ENCODE measurements around the gene ANKRD10.

ANKRD10 gene

GRCh38 chr13:110925023-110925612 is 10.2 kb upstream of the ANKRD10 start:
- H2AFZ ChIP-seq (ENCODE audit: low read depth, low read length, severe bottlenecking), result no peak overlapping the region
- no peaks in the 10 kb centered on the region for H4K20me1 ChIP-seq (ENCODE audit: low read depth, low read length)
- no peak overlapping the region for H3K4me2 ChIP-seq (ENCODE audit: low read depth, low read length, poor library complexity, severe bottlenecking)
- no peak for TF ChIP-seq EZH2phosphoT487 (conservative IDR thresholded peaks at IDR 0.05; ENCODE audit: low read length)
- TF ChIP-seq CTCF (IDR thresholded peaks at IDR 0.05; ENCODE audit: insufficient read depth, low read length, poor library complexity, severe bottlenecking), result no peak
- H3F3A ChIP-seq (ENCODE audit: insufficient read depth), result no peaks in the 10 kb centered on the region
- H3K9me2 ChIP-seq (replicated peaks; ENCODE audit: insufficient read depth, low read length), result no peaks in the 10 kb centered on the region
- H3K4me3 ChIP-seq (ENCODE audit: insufficient read depth, low read length, poor library complexity, severe bottlenecking), result no peak overlapping the region
- no peaks in the 10 kb centered on the region for H3K9me3 ChIP-seq (ENCODE audit: insufficient read depth, low read length)
- no peaks in the 10 kb centered on the region for H3K36me3 ChIP-seq (ENCODE audit: low read length)
- H3K27ac ChIP-seq (ENCODE audit: low read depth, low read length), result no peak overlapping the region
- H3K27me3 ChIP-seq (ENCODE audit: low read length), result no peaks in the 10 kb centered on the region
- no peaks in the 10 kb centered on the region for H3K79me2 ChIP-seq (ENCODE audit: insufficient read depth, low read length)
- H3K9ac ChIP-seq (ENCODE audit: low read length), result no peak overlapping the region

GRCh38 chr13:110924639-110924934 is 9.7 kb upstream of the ANKRD10 start:
- Histone ChIP-seq H3K9me3 (ENCODE audit: insufficient read depth, low read length) (no peaks in the 10 kb centered on the region), H3F3A (ENCODE audit: insufficient read depth) (no peaks in the 10 kb centered on the region), H4K20me1 (ENCODE audit: low read depth, low read length) (no peaks in the 10 kb centered on the region), H3K27ac (ENCODE audit: low read depth, low read length) (no peak overlapping the region), H3K36me3 (ENCODE audit: low read length) (no peaks in the 10 kb centered on the region), H3K4me2 (ENCODE audit: low read depth, low read length, poor library complexity, severe bottlenecking) (no peak overlapping the region), H3K4me3 (ENCODE audit: insufficient read depth, low read length, poor library complexity, severe bottlenecking) (no peak overlapping the region), H3K27me3 (ENCODE audit: low read length) (no peaks in the 10 kb centered on the region), H3K9me2 (replicated peaks; ENCODE audit: insufficient read depth, low read length) (no peaks in the 10 kb centered on the region), H2AFZ (ENCODE audit: low read depth, low read length, severe bottlenecking) (no peak overlapping the region), H3K9ac (ENCODE audit: low read length) (no peak overlapping the region), H3K79me2 (ENCODE audit: insufficient read depth, low read length) (no peaks in the 10 kb centered on the region)
- TF ChIP-seq CTCF (IDR thresholded peaks at IDR 0.05; ENCODE audit: insufficient read depth, low read length, poor library complexity, severe bottlenecking), result no peak
- TF ChIP-seq EZH2phosphoT487 (conservative IDR thresholded peaks at IDR 0.05; ENCODE audit: low read length), result no peak

DNA sequence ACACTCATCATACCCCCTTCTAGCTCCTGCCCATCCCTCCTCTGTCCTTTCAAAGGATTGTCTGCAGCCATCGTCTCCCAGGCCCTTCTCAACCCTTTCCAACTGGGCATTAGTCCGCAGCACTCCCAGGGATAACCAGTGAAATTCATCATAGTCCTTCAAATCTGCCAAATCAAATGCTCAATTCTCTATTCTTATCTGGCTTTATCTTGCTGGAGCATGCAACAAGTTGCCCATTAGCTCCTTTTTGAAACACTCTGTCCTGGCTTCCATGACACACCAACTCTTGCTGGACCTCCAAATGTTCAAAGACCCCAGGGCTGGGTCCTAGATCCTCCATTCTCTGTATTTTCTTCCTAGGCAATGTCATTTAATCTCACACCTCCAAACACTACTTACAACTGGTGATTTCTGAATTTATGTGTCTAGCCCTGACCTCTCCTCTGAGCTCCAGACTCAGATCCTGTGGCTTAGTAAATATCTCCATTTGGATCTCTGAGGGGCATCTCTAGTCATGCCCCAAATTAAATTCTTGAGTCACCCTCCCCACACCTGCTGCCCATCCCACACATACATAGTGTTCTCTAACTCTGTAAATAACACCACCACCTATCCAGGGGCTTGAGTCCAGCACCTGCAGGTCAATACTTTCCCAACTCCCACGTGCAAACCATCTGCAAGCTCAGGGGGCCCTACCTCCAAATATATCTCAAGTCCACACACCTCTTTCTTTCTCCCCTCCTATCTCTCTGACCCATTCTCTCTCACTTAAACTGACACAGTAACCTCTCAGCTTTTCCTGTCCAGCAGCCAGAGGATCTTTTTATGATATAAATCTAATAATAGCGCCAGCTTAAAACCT is 9.1 kb upstream of the ANKRD10 start:
- no peak overlapping the region for H3K4me2 ChIP-seq (ENCODE audit: low read depth, low read length, poor library complexity, severe bottlenecking)
- H3K27ac ChIP-seq (ENCODE audit: low read depth, low read length), result no peak overlapping the region
- H3K9ac ChIP-seq (ENCODE audit: low read length), result no peak overlapping the region
- no peaks in the 10 kb centered on the region for H3K9me2 ChIP-seq (replicated peaks; ENCODE audit: insufficient read depth, low read length)
- no peaks in the 10 kb centered on the region for H3K9me3 ChIP-seq (ENCODE audit: insufficient read depth, low read length)
- H3F3A ChIP-seq (ENCODE audit: insufficient read depth), result no peaks in the 10 kb centered on the region
- H3K36me3 ChIP-seq (ENCODE audit: low read length), result no peaks in the 10 kb centered on the region
- TF ChIP-seq EZH2phosphoT487 (conservative IDR thresholded peaks at IDR 0.05; ENCODE audit: low read length), result no peak
- TF ChIP-seq CTCF (IDR thresholded peaks at IDR 0.05; ENCODE audit: insufficient read depth, low read length, poor library complexity, severe bottlenecking), result no peak
- no peaks in the 10 kb centered on the region for H3K79me2 ChIP-seq (ENCODE audit: insufficient read depth, low read length)
- H3K27me3 ChIP-seq (ENCODE audit: low read length), result no peaks in the 10 kb centered on the region
- no peaks in the 10 kb centered on the region for H4K20me1 ChIP-seq (ENCODE audit: low read depth, low read length)
- H2AFZ ChIP-seq (ENCODE audit: low read depth, low read length, severe bottlenecking), result no peak overlapping the region
- no peak overlapping the region for H3K4me3 ChIP-seq (ENCODE audit: insufficient read depth, low read length, poor library complexity, severe bottlenecking)
